Measurements from ENCODE around the gene ITPK1. TPM values are rescaled to one million over a fixed set of nuclear protein-coding genes. Genes with fewer than 3 reads are reported as not detected.

Gene ITPK1
- total RNA-seq, 2 experiments from 2014 or later, result 78.5 to 83.5 TPM

GRCh38 chr14:92906420-92906819 is 209.3 kb downstream of the ITPK1 start:
- no peak for DNase-seq
- ChIA-PET POLR2A (no interaction called here), CTCF (no interaction called here)
- no peak overlapping the region for H3K27ac Mint-ChIP-seq
- no peak for ATAC-seq
- H3K36me3 Mint-ChIP-seq (ENCODE audit: low read depth), result no peaks in the 10 kb centered on the region
- no peak for TF ChIP-seq CTCF (IDR thresholded peaks at IDR 0.05)
- no peak overlapping the region for H3K4me3 Mint-ChIP-seq
- no peaks in the 10 kb centered on the region for H3K9me3 Mint-ChIP-seq
- peaks cover 9% of the 10 kb centered on the region for H3K27me3 Mint-ChIP-seq
- peaks cover 15% of the 10 kb centered on the region for H3K4me1 Mint-ChIP-seq (ENCODE audit: low read depth)
- intact Hi-C loops (cut with micrococcal nuclease), result no loop called here

DNA sequence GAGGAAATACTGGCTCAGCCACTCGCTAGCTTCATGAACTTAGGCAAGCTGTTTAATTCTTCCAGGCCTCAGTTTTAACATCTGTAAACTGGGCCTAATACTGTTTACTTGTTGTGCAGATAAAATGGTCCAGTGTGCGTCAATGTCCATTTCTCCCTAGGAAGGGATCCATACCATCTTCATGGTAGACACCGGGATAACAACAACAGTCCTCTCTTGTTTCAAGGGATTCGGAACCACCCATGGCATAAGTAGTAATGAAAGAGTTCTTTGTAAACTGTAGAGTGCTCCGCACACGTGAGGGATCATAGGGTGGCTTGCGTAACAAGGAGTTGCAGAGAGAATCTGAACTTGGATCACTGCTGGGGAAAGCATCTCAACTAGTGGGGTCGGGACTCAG is 210.1 kb downstream of the ITPK1 start:
- POLR2A ChIA-PET, result no interaction called here
- CTCF ChIA-PET, result interaction anchor here (1.2 kb wide), 1 partner anchor 8 kb away, joined by 3 read pairs; no protein-coding TSS in a partner anchor
- TF ChIP-seq CTCF (IDR thresholded peaks at IDR 0.05), result no peak
- Mint-ChIP-seq H3K27ac (no peak overlapping the region), H3K4me3 (no peak overlapping the region), H3K4me1 (ENCODE audit: low read depth) (peaks cover 15% of the 10 kb centered on the region), H3K27me3 (peaks cover 9% of the 10 kb centered on the region), H3K36me3 (ENCODE audit: low read depth) (no peaks in the 10 kb centered on the region), H3K9me3 (no peaks in the 10 kb centered on the region)
- ATAC-seq (no peak), DNase-seq (no peak)
- intact Hi-C loops (cut with micrococcal nuclease), result no loop called here

GRCh38 chr14:92903359-92903758 is 212.4 kb downstream of the ITPK1 start:
- TF ChIP-seq CTCF (IDR thresholded peaks at IDR 0.05), result no peak
- Mint-ChIP-seq H3K36me3 (ENCODE audit: low read depth) (no peaks in the 10 kb centered on the region), H3K4me1 (ENCODE audit: low read depth) (peaks cover 22% of the 10 kb centered on the region), H3K27me3 (peaks cover 9% of the 10 kb centered on the region), H3K4me3 (no peak overlapping the region), H3K9me3 (peaks cover 2% of the 10 kb centered on the region), H3K27ac (no peak overlapping the region)
- ChIA-PET POLR2A (no interaction called here), CTCF (no interaction called here)
- ATAC-seq (peak; percentile 69), DNase-seq (peak; percentile 56)
- intact Hi-C loops (cut with micrococcal nuclease), result no loop called here

DNA sequence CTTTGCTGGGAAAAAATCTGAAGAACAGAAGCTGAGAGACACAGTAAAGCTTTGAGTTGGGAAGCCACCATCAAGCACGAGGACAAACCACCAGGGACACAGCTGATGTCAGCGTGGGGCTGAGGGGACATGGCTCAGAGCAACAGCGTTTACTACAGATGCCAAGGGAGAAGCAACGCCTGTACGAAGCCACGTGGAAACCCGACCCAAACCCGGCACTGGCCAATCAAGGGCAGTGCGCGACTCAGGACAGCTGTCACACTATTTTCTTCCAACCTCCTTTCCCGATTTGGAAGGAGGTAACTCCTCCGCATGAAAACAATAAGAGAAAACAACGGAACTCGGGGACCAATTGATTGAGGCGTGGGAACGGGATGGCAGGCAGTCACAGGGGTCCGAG is 213.0 kb downstream of the ITPK1 start:
- no peaks in the 10 kb centered on the region for H3K36me3 Mint-ChIP-seq (ENCODE audit: low read depth)
- DNase-seq, result no peak
- peaks cover 28% of the 10 kb centered on the region for H3K4me1 Mint-ChIP-seq (ENCODE audit: low read depth)
- no peak for TF ChIP-seq CTCF (IDR thresholded peaks at IDR 0.05)
- no peak overlapping the region for H3K27ac Mint-ChIP-seq
- H3K9me3 Mint-ChIP-seq, result peaks cover 2% of the 10 kb centered on the region
- intact Hi-C loops (cut with micrococcal nuclease), result no loop called here
- CTCF ChIA-PET, result interaction anchor here (1.6 kb wide), 1 partner anchor 211 kb away, joined by 4 read pairs; no protein-coding TSS in a partner anchor
- peaks cover 9% of the 10 kb centered on the region for H3K27me3 Mint-ChIP-seq
- no peak overlapping the region for H3K4me3 Mint-ChIP-seq
- POLR2A ChIA-PET, result interaction anchor here (0.6 kb wide), 1 partner anchor 18 kb away, joined by 3 read pairs; no protein-coding TSS in a partner anchor
- no peak for ATAC-seq

DNA sequence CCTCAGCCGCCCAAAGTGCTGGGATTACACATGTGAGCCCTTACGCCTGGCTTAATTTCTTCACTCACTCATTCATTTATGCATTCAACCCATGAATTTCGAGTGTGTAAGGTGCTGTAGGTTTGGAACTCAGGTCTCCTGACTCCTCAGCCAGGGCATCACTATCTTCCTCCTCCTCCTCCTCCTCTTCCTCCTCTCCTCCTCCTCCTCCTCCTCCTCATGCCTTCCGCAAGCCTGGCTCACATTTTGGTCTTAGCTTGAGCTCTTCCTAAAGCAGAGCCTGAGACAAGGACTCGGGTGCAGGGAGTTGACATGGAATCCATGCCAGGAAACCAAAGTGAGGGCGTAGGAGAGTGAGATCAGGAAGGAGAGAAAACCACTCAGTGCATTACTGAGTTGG is 213.5 kb downstream of the ITPK1 start:
- ATAC-seq, result no peak
- DNase-seq, result no peak
- no peak for TF ChIP-seq CTCF (IDR thresholded peaks at IDR 0.05)
- H3K27ac Mint-ChIP-seq, result no peak overlapping the region
- POLR2A ChIA-PET, result interaction anchor here (0.6 kb wide), 1 partner anchor 17 kb away, joined by 3 read pairs; no protein-coding TSS in a partner anchor
- H3K36me3 Mint-ChIP-seq (ENCODE audit: low read depth), result no peaks in the 10 kb centered on the region
- CTCF ChIA-PET, result interaction anchor here (1.6 kb wide), 1 partner anchor 211 kb away, joined by 4 read pairs; no protein-coding TSS in a partner anchor
- peaks cover 11% of the 10 kb centered on the region for H3K27me3 Mint-ChIP-seq
- H3K4me1 Mint-ChIP-seq (ENCODE audit: low read depth), result peaks cover 28% of the 10 kb centered on the region
- intact Hi-C loops (cut with micrococcal nuclease), result no loop called here
- no peak overlapping the region for H3K4me3 Mint-ChIP-seq
- H3K9me3 Mint-ChIP-seq, result peaks cover 2% of the 10 kb centered on the region
